SK-N-SH treated with all-trans-retinoic acid at 6 μM for 48 hours (cell line): ENCODE measurements around the gene CRYBG3.

ENCODE experiments used
- GLIS3 ChIP-seq: fragments of 250-450 bp; sonication (Bioruptor Pico); IDR thresholded peaks from 2 replicates; pipeline ENCODE4 v1.5.0; 2020; ENCODE audit warnings: mild to moderate bottlenecking, moderate library complexity
- TOX ChIP-seq: fragments of 250-450 bp; sonication (Bioruptor Pico); IDR thresholded peaks from 2 replicates; pipeline ENCODE4 v1.8.0; 2021; ENCODE audit warnings: mild to moderate bottlenecking, moderate library complexity, borderline replicate concordance
- ZFP3 ChIP-seq: fragments of 250-450 bp; sonication (Bioruptor Pico); IDR thresholded peaks from 2 replicates; pipeline ENCODE4 v1.5.0; 2020; ENCODE audit warnings: mild to moderate bottlenecking, moderate library complexity
- ZFP30 ChIP-seq: fragments of 450-650 bp; formaldehyde crosslinking; IDR thresholded peaks from 2 replicates; pipeline ENCODE4 v1.5.0; 2022; ENCODE audit warnings: mild to moderate bottlenecking, moderate library complexity
- ZNF70 ChIP-seq: fragments of 450-650 bp; formaldehyde crosslinking; IDR thresholded peaks from 2 replicates; pipeline ENCODE4 v1.5.0; 2020; ENCODE audit warnings: mild to moderate bottlenecking, moderate library complexity
- TF ChIP-seq, protein P1 (sequence below): fragments of 250-450 bp; sonication (Bioruptor Pico); IDR thresholded peaks from 2 replicates; pipeline ENCODE4 v1.8.0; 2020; ENCODE audit warnings: mild to moderate bottlenecking, moderate library complexity, borderline replicate concordance
- TF ChIP-seq, protein P2 (sequence below): fragments of 250-450 bp; sonication (Bioruptor Pico); IDR thresholded peaks from 2 replicates; pipeline ENCODE4 v1.8.0; 2021; ENCODE audit warnings: low read depth, mild to moderate bottlenecking, moderate library complexity, borderline replicate concordance

DNA sequence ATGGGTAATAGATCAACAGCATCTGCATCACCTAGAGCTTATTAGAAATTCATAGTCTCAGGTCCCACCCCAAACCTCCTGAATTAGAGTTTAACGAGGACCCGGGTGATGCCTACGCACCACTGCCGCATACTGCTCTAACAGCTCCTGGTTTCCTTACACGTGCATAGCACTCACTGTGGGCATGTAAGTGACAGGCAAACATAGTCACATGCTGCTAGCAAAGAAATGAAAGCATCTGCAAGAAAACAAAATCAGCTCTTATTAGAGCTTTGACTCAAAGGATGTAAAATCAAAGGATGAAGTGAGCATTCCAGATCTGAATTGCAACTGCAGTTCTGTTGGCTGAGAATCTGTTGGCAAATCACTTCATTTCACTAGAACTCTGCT lies 169.5 kb downstream of the CRYBG3 start:
- TF ChIP-seq, protein P1, sequence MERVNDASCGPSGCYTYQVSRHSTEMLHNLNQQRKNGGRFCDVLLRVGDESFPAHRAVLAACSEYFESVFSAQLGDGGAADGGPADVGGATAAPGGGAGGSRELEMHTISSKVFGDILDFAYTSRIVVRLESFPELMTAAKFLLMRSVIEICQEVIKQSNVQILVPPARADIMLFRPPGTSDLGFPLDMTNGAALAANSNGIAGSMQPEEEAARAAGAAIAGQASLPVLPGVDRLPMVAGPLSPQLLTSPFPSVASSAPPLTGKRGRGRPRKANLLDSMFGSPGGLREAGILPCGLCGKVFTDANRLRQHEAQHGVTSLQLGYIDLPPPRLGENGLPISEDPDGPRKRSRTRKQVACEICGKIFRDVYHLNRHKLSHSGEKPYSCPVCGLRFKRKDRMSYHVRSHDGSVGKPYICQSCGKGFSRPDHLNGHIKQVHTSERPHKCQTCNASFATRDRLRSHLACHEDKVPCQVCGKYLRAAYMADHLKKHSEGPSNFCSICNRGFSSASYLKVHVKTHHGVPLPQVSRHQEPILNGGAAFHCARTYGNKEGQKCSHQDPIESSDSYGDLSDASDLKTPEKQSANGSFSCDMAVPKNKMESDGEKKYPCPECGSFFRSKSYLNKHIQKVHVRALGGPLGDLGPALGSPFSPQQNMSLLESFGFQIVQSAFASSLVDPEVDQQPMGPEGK = no peak
- no peak for TF ChIP-seq ZFP3 (CRISPR knock-in tag)
- TF ChIP-seq ZFP30 (CRISPR knock-in tag) = no peak
- TF ChIP-seq TOX = no peak
- TF ChIP-seq ZNF70 (CRISPR knock-in tag) = no peak
- TF ChIP-seq, protein P2, sequence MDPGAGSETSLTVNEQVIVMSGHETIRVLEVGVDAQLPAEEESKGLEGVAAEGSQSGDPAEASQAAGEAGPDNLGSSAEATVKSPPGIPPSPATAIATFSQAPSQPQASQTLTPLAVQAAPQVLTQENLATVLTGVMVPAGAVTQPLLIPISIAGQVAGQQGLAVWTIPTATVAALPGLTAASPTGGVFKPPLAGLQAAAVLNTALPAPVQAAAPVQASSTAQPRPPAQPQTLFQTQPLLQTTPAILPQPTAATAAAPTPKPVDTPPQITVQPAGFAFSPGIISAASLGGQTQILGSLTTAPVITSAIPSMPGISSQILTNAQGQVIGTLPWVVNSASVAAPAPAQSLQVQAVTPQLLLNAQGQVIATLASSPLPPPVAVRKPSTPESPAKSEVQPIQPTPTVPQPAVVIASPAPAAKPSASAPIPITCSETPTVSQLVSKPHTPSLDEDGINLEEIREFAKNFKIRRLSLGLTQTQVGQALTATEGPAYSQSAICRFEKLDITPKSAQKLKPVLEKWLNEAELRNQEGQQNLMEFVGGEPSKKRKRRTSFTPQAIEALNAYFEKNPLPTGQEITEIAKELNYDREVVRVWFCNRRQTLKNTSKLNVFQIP (CRISPR knock-in tag) = no peak
- no peak for TF ChIP-seq GLIS3 (CRISPR knock-in tag)
